Measurements from ENCODE around the gene TMEFF2.

- TF ChIP-seq TAF1 (IDR thresholded peaks at IDR 0.05; ENCODE audit: borderline replicate concordance, insufficient read depth, low read length), result no peak
- no peak for TF ChIP-seq POLR2AphosphoS5 (IDR thresholded peaks at IDR 0.05; ENCODE audit: low read depth, low read length)
- no peak for TF ChIP-seq REST (IDR thresholded peaks at IDR 0.05; ENCODE audit: insufficient read depth in 1 of 2, low read depth in 2 of 2, low read length in 2 of 2)
- no peak for TF ChIP-seq SIN3A (IDR thresholded peaks at IDR 0.05; ENCODE audit: borderline replicate concordance, insufficient read depth, low read length)
Observed at GRCh38 chr2:191915750-191916149, 279.0 kb downstream of the TMEFF2 start.

Data from PFSK-1 (cell line).